NCI-H1105 treated with DMSO at 0.1 percent for 48 hours (cell line): Measurements from ENCODE around the gene KRT81.

ENCODE experiments used
- DNase-seq: peaks from one replicate; lab custom pipeline; 2025; lab: John Stamatoyannopoulos, UW

Gene KRT81

DNA sequence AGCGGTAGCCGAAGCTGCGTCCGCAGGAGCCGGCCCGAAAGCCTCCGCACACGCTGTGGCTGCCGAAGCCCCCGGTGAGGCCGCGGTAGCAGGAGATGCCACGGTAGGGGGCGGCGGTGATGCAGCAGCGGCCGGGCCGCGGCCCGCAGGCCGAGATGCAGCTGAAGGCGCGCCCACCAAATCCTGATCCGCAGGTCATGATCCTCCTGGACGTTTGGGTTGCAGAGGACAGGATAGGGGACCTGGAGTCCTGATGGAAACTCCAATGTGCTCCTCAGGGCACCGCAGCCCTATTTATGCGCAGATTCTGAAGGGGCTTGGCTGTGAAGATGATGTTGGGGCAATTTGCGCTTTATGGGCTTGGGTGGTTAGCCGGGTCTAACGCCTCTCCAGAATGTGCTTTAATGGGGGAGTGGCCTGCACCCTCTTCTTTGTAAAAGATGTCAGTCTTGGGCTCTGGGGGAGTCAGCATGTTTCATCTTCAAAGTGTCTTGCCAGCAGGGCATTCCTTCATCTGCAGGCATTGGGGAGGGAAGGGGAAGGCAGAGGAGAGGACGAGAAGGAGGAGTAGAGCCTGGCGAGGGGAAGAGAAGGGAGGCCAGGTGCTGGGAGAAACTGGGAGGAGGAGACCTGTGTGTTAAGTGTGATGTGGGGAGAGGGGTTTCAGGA is at the start of gene KRT81:
Gene KRT81, minus strand, starts transcription at position 268 of the 669 bp plus-strand sequence. Its CDS starts 69 bp downstream, at position 199.
- no peak for DNase-seq

DNA sequence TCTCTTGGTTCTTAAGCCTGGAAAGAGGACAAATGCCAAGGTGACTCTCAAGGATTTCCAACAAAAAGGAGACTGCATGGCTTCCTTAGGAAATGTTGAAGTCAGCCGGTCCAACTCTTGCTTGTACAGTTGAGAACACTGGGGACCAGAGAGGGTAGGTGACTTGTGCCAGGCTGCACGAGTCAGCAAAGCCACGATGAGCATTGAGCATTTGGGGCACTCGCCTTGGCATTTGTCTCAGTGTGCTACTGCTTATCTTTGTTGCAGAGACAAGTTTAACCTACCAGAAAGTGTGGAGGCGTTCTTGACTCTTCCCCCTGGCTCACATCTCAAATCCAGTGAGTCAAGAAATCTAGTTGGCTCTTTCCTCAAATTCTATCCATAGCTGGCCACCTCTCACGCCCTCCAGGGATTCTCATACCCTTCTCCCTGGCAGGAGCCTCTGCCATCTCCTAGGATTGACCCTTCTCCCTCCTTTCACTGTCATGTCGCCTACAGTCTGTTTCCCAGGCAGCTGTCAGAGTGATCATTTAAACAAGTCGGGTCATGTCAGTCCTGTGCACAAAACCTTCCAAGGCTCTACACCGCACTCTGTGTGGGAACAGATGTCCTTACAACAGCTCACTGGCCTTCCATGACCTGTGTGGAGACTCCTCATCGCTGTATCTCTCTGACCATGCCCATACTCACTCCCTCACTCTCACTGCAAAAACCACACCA is 47.1 kb upstream of the KRT81 start:
- peak; percentile 59 for DNase-seq

DNA sequence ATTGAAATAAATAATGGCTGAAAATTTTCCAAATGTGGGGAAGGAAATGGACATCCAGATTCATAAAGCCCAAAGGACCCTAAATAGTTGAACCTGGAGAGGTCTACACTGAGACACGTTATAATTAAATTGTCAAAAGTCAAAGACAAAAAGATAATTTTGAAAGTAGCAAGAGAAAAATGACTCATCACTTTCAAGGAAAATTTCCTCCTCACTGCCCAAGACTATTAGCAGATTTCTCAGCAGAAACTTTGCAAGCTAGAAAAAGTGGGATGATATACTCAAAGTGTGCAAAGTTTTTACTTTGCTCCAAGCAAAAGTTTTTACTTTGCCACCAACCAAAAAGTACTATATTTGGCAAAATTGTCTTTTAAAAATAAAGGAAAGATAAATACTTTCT is 45.7 kb upstream of the KRT81 start:
- no peak for DNase-seq

DNA sequence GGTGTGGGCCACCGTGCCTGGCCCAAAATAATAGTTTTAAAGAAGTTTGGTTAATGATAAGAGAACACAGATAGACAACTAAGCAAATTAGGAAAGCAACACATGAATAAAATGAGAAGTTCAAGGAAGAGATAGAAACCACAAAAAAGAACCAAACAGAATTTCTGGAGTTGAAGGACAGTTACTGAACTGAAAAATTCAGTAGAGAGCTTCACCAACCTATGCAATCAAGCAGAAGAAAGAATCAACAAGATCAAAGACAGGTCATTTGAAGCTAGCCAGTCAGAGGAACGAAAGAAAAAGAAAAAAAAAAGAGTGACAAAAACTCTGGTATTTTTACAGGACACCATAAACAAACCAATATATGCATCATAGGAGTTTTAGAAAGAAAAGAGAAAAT is 45.3 kb upstream of the KRT81 start:
- no peak for DNase-seq

DNA sequence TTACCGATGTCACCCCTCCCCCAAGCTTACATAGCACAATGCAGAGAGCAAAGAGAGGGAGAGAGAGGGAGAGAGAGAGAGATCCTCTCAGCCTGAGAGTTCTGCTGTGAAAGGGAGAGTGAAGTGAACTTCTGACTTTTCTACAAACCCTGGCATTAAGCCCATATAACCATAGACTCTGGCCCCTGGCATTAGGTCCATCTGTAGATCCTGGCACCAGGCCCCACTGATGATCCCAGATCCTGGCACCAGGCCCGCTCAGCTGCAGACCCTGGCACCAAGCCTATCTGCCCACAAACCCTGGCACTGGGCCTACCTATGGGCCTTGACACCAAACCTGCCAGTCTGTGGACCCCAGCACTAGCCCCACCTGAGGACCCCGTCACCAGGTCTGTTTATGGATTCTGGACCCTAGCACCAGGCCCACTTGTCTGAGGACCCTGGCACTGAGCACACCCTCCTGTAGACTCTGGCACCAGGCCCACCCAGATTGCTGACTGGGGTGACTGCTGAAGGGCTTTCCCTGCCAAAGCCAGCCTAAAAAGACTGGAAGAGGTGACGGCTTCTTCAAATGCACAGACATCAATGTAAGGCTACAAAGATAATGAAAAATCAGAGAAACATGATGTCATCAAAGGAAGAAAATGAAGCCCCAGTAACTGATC is 44.4 kb upstream of the KRT81 start:
- peak; percentile 86 for DNase-seq

DNA sequence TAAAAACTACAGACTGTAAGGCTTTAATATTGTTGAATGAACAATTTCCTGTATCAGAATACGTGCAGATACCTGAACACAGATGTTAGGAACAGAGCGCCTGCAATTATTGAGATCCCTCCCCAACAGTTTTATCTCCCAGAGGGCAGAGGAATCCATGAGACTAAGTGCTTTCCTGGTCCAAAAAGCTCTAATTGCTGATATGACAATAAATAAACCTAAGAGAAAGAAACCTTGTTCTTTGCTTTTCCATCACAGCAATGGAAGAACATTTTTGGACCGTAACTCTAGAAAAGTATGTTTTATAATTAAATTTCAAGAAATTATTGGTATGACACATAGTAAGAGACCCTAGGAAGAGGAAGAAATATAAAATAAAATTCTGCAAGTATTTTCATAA is 42.9 kb upstream of the KRT81 start:
- no peak for DNase-seq

DNA sequence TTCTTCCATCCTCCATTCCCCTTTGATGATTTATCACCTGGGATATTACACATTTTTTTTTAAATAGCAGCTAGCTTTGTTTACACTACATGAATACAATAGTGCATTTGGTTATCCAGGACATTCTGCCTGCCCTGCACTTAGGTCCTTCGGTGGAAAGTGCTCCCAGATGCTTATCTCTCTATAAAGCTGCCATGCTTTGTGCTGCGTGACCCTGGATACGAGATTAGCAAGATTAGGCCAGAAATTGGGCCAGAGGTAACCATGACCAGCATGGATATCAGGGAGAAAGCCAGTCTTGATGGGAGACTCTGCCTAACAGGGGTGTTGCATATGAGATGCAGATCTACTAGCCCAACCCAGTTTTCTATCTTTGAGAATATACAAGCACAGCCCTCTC is 42.0 kb upstream of the KRT81 start:
- peak; percentile 18 for DNase-seq

DNA sequence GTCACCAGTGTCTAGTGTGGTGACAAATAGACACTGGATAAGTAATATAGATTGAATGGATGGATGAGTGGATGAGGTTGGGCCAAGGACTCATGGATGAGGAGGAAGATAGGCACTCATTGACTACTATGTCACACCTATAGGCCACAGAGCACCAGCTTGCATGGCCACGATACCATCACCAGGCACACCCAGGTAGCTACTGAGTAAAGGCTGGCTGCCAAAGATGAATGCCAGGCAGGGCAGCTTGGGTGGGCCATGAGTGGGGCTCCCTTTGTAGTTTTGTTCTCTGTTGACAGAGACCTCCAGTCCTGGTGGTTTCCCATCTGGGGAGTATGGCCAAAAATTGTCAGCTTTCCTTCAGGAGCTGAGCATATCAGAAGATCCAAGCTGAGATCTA is 41.0 kb upstream of the KRT81 start:
- no peak for DNase-seq

DNA sequence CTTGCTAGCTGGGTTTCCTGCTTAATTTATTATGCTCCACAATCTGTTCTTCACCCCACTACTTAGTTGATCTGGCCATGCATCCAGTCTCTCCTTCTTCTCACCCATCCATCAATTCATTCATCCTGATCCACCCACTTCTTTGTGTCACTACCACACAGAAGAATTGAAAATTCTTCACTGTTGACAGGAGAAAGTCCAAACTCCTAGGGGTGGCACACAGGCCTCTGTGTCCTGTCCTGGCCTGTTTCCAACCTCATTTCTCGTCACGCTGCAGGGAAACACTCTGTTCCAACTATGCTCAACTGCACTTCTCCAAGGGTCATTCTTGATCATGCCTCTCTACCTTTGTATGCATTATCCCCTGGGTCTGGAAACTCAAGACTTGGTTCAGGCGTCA is 40.5 kb upstream of the KRT81 start:
- DNase-seq = no peak

DNA sequence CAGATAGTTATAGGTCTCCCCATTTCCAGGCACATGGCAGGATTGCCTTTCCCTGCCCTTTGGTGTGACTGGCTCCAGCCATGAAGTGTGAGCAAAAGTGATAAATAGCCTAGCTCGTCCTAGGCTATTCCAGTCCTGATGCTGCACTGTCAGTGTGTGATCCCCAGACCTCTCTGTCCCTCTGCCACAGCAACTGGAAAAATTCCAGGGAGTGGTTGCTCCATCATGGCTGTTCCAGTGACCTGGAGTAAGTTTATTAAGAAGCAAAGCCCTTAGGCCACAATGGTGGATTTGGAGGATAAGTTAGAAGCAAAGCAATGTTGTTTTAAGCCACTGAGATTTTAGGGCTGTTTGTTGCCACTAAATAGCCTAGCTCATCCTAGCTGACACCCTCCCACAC is 39.7 kb upstream of the KRT81 start:
- DNase-seq = no peak

DNA sequence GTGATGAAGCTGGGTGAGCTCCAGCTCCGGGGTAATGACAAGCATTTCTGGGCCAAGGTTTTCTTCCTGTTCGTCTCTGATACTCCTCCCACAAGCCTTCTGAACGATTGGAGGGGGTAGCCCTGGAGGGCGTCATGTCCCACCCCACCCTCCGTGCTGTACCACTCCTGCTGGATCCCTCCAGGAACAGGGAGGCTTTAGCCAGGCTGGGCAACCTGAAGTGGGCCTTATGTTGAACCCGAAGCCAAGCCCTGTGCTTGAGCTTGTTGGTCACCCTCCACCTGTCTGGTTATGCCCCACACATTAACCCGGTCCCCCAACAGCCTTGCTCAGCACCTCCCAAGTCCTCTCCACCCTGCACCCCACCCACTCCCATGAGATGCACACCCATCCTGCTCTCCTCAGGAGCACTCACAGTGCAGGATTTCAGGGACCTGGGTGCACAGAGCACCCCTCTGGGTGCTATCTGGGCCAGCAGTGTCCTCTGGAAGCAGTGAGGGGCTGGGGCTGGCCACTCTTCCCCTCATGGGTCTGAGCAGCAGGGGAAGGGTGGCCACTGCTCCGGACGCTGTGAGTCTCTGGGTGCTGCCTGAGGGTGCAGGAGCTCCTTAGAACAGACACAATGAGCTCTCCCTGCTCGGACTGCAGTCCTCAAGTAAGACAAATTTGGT is 36.6 kb upstream of the KRT81 start:
- no peak for DNase-seq

DNA sequence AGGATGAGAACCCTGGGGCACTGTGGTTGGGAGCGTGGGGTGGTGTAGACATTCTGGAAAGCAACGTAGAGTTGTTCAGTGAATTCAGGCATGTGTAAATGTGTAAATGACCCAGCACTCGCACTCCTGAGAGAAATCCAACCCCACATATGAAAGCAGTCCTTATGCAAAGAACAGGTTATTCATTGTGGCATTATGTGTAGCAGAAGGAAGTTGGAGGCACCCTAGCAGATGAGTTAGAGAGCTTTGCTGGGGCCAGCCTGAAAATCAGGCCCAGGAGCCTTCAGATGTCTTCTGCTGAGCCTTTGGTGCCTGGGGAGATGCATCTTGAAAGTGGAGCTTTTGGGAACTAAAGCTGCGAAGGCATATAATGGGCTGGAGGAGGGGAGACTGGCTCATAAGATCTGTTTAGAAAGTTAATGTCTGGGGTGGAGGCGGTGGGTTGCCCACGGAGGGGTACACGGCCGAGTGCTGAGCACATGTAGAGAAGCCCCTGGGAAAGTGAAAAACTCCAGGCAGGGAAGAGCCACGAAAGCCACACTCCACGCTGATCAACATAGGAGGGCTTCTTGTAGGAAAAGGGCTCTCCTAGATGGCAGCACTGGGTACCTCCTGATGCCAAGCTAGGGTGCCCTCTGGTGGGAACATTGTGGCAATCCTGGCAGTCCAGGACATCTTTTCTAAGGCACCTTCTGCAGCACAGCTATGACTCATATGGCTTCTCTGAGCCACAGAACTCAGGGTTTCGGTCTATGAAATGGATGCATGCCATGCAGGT is 35.9 kb upstream of the KRT81 start:
- peak; percentile 60 for DNase-seq

DNA sequence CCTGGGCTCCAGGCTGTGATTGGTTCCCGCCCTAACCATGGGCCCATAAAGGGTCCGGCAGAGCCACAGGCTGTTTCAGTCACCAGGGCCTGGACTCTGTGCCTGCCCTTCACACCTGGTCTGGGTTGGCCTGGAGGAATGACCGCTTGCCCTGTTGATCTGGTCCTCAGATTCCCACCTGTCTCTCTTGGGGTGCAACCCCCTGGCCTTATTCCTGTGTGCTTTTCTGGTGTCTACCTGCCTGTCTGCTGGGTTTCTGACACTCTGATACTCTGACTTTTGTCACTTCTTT is 32.8 kb upstream of the KRT81 start:
- no peak for DNase-seq

DNA sequence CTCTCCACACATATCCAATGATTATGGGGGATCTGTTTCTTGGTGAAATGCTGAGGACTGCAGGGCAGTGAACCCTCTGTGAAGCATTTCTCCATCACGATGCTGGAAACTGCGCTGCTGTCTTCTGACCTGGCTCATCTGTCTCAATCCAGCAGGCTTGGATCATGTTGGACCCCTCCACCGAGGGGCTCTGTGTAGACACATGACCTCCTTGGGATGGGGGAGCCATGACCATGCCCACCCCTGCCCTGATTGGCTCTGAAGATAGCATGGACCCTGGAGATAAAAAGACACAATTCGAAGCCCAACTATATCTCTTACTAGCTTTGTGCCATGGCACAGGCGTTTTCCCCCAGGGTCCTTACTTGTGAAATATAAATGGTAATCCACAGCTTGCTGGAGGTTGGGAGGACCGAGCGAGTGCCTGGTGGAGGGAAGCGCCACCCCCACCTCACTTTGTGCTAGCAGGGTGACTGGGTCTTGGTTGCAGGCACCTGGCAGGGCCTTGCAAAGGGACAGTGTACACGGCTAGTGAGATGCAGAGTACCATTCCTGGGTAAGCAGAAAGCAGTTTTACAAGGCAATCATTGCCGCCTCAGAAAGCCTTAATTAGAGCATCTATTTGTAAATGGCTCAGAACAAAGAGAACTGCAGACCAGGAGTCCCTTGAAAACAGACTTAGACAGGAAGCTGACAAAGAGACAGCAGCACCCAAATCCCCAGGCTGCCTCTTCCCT is 32.2 kb upstream of the KRT81 start:
- no peak for DNase-seq

DNA sequence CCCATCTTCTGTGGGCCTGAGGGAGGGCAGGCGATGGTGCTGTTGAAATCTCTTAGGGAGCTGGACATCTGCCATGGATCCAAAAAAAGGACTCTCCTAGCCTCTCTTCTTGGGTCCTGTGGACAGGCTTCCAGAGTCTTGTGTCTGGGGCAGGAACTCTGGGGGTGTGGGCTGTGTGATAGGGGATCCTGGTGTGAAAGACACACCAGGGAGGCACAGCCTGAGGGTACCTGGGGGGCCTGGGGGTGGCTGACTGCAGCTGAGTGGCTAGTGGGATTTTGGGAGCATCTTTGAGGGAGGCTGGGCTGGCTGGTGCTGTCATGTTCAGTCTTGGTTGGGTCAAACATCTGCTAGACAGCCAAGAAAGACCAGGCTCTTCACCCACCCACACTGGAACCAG is 31.7 kb upstream of the KRT81 start:
- DNase-seq = no peak

DNA sequence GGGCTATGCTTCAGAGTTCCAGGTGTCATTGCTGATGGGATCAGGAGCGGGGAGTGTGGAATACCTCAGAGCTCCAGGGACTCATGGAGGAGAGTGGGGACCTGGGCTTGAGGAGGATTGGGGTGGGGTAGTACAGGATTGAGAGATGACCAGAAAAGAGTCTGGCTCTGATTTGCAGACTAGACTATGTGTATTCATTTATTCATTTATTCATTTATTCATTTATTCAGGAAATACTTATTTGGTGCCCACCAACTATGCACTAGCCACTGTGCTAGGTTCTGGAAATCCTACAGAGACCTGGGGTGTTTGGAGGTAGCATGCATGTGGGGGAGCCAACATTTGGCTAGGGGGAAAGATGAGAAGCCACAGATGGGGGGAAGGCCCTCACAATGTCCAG is 30.7 kb upstream of the KRT81 start:
- DNase-seq = no peak

DNA sequence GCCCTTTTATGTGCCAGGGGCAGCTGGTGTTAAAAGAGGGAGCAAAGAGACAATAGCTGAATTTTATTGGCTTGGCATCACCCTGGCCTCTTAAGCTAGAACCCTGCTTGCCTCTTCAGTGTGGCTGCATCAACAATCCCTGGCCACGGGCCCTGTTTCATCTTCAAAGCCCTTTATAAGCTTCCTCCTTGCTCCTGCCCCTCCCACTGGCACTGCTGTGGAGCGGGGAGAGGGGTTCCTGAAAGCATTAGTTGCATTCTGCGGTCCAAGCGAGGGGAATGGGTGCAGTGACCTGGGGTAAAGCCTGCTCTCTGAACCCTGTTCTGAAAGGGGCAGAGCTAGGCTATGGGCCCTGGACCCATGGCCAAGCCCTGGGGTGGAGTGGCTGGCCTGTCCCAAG is 30.1 kb upstream of the KRT81 start:
- DNase-seq = peak; percentile 54

DNA sequence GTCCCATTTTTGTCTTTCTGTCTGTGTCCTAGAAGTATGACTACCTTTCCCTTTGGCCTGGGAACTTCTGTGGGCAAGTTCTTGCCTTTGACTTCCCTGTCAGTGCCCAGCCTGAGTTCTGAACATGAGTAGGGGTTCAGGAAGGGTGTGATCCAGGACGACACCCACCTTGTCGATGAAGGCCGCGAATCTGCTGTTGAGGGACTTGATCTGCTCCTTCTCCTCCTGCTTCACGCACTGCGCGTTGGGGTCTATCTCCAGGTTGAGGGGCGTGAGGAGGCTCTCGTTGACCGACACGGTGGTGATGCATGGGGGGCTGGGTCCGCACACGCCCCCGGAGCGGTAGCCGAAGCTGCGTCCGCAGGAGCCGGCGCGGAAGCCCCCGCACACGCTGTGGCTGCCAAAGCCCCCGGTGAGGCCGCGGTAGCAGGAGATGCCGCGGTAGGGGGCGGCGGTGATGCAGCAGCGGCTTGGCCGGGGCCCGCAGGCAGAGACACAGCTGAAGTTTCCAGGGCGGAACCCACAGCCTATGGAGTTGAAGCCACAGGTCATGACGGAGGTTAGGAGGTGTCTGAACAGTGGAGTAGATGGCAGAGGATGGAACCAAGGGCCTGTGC is 29.6 kb upstream of the KRT81 start, which contains the start of gene KRT83:
Gene KRT83, minus strand, starts transcription at position 615 of the 617 bp plus-strand sequence. Its CDS starts 63 bp downstream, at position 552.
- no peak for DNase-seq

DNA sequence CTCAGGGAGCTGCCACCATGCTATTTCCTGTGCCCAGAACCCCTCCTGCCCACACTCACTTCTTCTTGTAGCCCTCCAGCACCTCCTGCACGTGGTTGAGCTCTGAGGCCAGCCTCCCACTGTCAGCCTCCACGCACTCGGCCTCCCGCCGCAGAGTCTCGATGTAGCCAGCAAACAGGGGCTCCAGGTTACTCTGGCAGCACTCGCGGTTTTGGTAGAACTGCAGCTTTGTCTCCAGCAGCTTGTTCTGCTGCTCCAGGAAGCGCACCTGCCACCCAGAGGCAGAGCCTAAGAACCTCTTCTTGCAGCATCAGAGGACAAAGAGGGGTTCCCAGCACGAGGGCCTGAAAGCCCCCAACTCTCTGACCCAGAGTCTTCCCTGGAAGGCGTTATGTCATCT is 27.8 kb upstream of the KRT81 start:
- no peak for DNase-seq

DNA sequence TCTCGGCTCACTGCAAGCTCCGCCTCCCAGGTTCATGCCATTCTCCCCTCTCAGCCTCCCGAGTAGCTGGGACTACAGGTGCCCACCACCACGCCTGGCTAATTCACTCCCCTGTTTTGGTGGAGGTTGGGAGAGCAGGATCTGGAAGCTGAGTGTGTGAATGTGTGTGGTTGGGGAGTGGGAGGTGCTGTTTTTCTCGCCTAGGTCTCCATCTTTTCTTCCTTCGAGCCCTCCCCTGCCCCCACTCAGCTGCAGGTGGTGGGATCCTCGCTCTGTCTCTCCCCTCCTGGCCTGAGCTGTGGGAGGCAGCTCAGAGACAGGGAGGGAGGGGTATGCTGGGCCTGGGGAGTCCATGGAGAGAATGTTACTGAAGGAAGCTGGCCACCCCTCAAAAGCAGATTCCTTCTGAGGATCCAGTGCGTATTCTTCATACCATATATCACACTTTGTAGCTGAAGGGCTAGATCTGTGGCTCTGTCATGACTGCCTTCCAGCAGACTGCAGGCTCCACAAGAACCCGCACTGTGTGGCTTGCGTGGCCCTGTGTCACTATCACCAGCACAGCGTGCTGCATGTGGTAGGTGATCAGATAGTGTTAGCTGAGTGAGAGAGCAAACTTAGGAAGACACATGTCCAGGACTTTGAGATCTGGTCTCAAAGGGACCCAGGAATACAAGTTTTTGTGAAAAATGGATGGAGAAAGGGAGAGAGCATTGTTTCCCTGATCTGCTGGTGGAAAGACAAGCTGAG is 27.1 kb upstream of the KRT81 start:
- DNase-seq = no peak
